ENCODE data around the gene KRTAP5-5. TPM values are rescaled to one million over a fixed set of nuclear protein-coding genes. Genes with fewer than 3 reads are reported as not detected.

KRTAP5-5 gene
- total RNA-seq, 1 donor from 2014 or later, result not detected

GRCh38 chr11:1636291-1636950, 6.8 kb downstream of the KRTAP5-5 start:
- H3K4me1 Mint-ChIP-seq (ENCODE audit: low read depth), result no peaks in the 10 kb centered on the region
- TF ChIP-seq, protein P1, sequence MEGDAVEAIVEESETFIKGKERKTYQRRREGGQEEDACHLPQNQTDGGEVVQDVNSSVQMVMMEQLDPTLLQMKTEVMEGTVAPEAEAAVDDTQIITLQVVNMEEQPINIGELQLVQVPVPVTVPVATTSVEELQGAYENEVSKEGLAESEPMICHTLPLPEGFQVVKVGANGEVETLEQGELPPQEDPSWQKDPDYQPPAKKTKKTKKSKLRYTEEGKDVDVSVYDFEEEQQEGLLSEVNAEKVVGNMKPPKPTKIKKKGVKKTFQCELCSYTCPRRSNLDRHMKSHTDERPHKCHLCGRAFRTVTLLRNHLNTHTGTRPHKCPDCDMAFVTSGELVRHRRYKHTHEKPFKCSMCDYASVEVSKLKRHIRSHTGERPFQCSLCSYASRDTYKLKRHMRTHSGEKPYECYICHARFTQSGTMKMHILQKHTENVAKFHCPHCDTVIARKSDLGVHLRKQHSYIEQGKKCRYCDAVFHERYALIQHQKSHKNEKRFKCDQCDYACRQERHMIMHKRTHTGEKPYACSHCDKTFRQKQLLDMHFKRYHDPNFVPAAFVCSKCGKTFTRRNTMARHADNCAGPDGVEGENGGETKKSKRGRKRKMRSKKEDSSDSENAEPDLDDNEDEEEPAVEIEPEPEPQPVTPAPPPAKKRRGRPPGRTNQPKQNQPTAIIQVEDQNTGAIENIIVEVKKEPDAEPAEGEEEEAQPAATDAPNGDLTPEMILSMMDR (IDR thresholded peaks at IDR 0.05), result no peak
- no peaks in the 10 kb centered on the region for H3K9me3 Mint-ChIP-seq (ENCODE audit: low read depth)
- H3K4me3 Mint-ChIP-seq (ENCODE audit: unreplicated experiment), result no peak overlapping the region
- peaks cover 58% of the 10 kb centered on the region for H3K27me3 Mint-ChIP-seq (ENCODE audit: low read depth)
- H3K36me3 Mint-ChIP-seq (ENCODE audit: low read depth), result no peaks in the 10 kb centered on the region
- H3K27ac Mint-ChIP-seq (ENCODE audit: unreplicated experiment), result no peak overlapping the region
- DNase-seq (ENCODE audit: low spot score), result peak; percentile 51

DNA sequence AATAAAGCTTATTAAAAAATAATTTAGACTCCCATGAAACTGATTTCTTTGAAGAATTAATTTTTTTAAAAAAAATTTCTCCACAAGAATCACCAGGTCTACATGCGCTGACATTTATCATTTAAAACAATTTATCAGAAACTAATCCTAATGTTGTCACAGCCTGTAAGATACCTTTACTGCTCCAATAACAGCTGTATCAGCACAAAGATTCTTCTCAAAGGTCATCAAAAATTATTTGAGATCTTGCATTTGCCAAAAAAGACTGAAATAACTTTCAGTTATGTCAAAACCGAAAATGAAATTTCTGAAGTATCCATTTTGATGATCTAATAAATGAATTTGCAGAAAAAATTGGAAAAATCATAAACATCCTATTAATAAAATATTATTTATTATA, 8.1 kb downstream of the KRTAP5-5 start:
- DNase-seq (ENCODE audit: low spot score), result no peak
- H3K9me3 Mint-ChIP-seq (ENCODE audit: low read depth), result no peaks in the 10 kb centered on the region
- no peak overlapping the region for H3K27ac Mint-ChIP-seq (ENCODE audit: unreplicated experiment)
- no peaks in the 10 kb centered on the region for H3K36me3 Mint-ChIP-seq (ENCODE audit: low read depth)
- H3K27me3 Mint-ChIP-seq (ENCODE audit: low read depth), result peaks cover 48% of the 10 kb centered on the region
- H3K4me3 Mint-ChIP-seq (ENCODE audit: unreplicated experiment), result no peak overlapping the region
- TF ChIP-seq, protein P1 (IDR thresholded peaks at IDR 0.05), result no peak
- no peaks in the 10 kb centered on the region for H3K4me1 Mint-ChIP-seq (ENCODE audit: low read depth)

GRCh38 chr11:1638344-1638743, 8.8 kb downstream of the KRTAP5-5 start:
- Mint-ChIP-seq H3K4me3 (ENCODE audit: unreplicated experiment) (no peak overlapping the region), H3K27me3 (ENCODE audit: low read depth) (peaks cover 46% of the 10 kb centered on the region), H3K36me3 (ENCODE audit: low read depth) (no peaks in the 10 kb centered on the region), H3K27ac (ENCODE audit: unreplicated experiment) (no peak overlapping the region), H3K4me1 (ENCODE audit: low read depth) (no peaks in the 10 kb centered on the region), H3K9me3 (ENCODE audit: low read depth) (no peaks in the 10 kb centered on the region)
- TF ChIP-seq, protein P1 (IDR thresholded peaks at IDR 0.05), result no peak
- DNase-seq (ENCODE audit: low spot score), result peak; percentile 82

DNA sequence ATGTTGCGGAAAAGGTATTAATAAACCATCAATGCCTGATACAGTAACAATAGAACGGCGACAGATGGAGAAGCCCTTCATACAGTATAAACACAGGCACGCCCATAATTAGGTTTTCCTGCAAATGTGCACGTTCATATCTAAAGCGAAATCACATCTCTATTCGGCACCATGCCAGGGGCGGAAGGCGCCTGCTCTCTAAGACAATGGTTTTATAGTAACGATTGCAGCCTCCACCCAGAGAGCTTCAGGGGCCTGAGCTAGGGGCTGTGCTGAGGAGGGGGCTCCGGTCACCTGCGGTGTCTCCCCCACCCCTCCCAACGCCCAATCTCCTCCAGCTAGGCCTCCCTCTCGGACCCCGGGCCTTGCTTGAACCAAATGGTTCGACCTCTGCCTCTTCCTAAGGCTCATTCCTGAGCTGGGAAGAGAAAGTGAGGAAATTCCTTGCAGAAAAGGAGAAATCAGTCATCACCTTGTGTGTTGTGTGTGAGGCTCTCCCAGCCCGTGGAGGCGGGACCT, 9.6 kb downstream of the KRTAP5-5 start:
- DNase-seq (ENCODE audit: low spot score), result peak; percentile 46
- TF ChIP-seq, protein P1 (IDR thresholded peaks at IDR 0.05), result no peak
- no peaks in the 10 kb centered on the region for H3K9me3 Mint-ChIP-seq (ENCODE audit: low read depth)
- no peaks in the 10 kb centered on the region for H3K4me1 Mint-ChIP-seq (ENCODE audit: low read depth)
- no peaks in the 10 kb centered on the region for H3K36me3 Mint-ChIP-seq (ENCODE audit: low read depth)
- H3K4me3 Mint-ChIP-seq (ENCODE audit: unreplicated experiment), result no peak overlapping the region
- H3K27ac Mint-ChIP-seq (ENCODE audit: unreplicated experiment), result no peak overlapping the region
- H3K27me3 Mint-ChIP-seq (ENCODE audit: low read depth), result peaks cover 45% of the 10 kb centered on the region

DNA sequence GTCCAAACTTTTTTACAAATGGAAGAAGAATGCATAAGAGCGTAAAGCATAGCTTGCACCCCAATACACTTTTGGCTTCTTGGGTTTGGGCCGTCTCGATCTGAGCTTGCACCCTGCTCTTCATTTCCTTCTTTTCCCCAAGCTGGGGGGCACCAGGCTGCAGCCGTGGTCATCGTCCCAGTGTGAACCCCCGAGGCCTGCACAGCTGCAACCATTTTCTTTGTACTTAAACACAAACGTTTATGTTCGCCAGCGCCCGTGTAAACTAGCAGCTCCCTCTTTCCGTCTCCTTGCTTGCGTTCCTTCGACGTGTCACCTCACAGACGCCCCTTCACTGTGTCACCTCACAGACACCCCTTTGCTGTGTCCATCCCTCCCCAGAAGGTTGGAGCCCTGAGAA, 10.1 kb downstream of the KRTAP5-5 start:
- DNase-seq (ENCODE audit: low spot score), result peak; percentile 51
- Mint-ChIP-seq H3K9me3 (ENCODE audit: low read depth) (no peaks in the 10 kb centered on the region), H3K4me3 (ENCODE audit: unreplicated experiment) (no peak overlapping the region), H3K36me3 (ENCODE audit: low read depth) (no peaks in the 10 kb centered on the region), H3K27ac (ENCODE audit: unreplicated experiment) (no peak overlapping the region), H3K27me3 (ENCODE audit: low read depth) (peaks cover 49% of the 10 kb centered on the region), H3K4me1 (ENCODE audit: low read depth) (no peaks in the 10 kb centered on the region)
- TF ChIP-seq, protein P1 (IDR thresholded peaks at IDR 0.05), result no peak

All from chondrocyte (in vitro differentiated cells).